IMR-90 (cell line): ENCODE results near the gene NKTR. TPM values are rescaled to one million over a fixed set of nuclear protein-coding genes. Genes with fewer than 3 reads are reported as not detected.

Source experiments
- ATAC-seq: fragments of 200-7000 bp; cut with Tn5 transposase; 2 replicates; pipeline ENCODE4 v1.9.1; 2020; ENCODE audit warnings: low read depth, mild to moderate bottlenecking, moderate library complexity
- BruUV-seq: library from RNA; stranded (reverse); fragments of 400-500 nt; replicated peaks from 2 replicates; lab custom pipeline; 2021; lab: Mats Ljungman, UMichigan
- CTCF ChIA-PET: fragments of 300-600 bp; formaldehyde crosslinking; extraction: SDS; loops from one replicate; lab custom pipeline; 2021; ENCODE audit warnings: antibody characterized with exemption; lab: Yijun Ruan, JAX
- POLR2A ChIA-PET: fragments of 300-600 bp; sonication (Branson Sonifier 250); formaldehyde crosslinking; loops from one replicate; lab custom pipeline; 2022; ENCODE audit warnings: antibody characterized with exemption; ENCODE audit not compliant: unreplicated experiment; lab: Charles Lee
- DNase-seq: peaks from one replicate; pipeline ENCODE4 v3.0.0; 2013
- H2AFZ ChIP-seq: replicated peaks from 2 replicates; pipeline ENCODE3; 2013; ENCODE audit warnings: low read length, mild to moderate bottlenecking; ENCODE audit not compliant: poor library complexity
- H2AK5ac ChIP-seq: 2 replicates; pipeline ENCODE4 v1.6.1; 2013; ENCODE audit warnings: low read depth, low read length, inconsistent platforms
- H2AK9ac ChIP-seq: replicated peaks from 2 replicates; pipeline ENCODE3; 2013; ENCODE audit warnings: mild to moderate bottlenecking, low read depth, low read length, moderate library complexity; ENCODE audit not compliant: poor library complexity
- H2BK120ac ChIP-seq: 2 replicates; pipeline ENCODE4 v1.6.1; 2013; ENCODE audit warnings: low read depth, low read length, inconsistent platforms
- H2BK15ac ChIP-seq: 3 replicates; pipeline ENCODE4 v1.6.1; 2013; ENCODE audit warnings: low read depth, low read length, inconsistent platforms
- H2BK20ac ChIP-seq: 2 replicates; pipeline ENCODE4 v1.6.1; 2013; ENCODE audit warnings: low read depth, mild to moderate bottlenecking, inconsistent platforms, low read length, moderate library complexity
- H2BK5ac ChIP-seq: 2 replicates; pipeline ENCODE4 v1.6.1; 2013; ENCODE audit warnings: mild to moderate bottlenecking, low read depth, low read length, inconsistent platforms; ENCODE audit not compliant: poor library complexity, severe bottlenecking
- H3K14ac ChIP-seq: replicated peaks from 2 replicates; pipeline ENCODE4 v1.6.1; 2013; ENCODE audit warnings: low read depth, low read length, inconsistent platforms
- H3K18ac ChIP-seq: 2 replicates; pipeline ENCODE4 v1.6.1; 2013; ENCODE audit warnings: low read depth, low read length, control low read depth
- H3K23ac ChIP-seq: 2 replicates; pipeline ENCODE4 v1.6.1; 2013; ENCODE audit warnings: low read depth, low read length, inconsistent platforms
- H3K27ac ChIP-seq: 2 replicates; pipeline ENCODE4 v1.5.1; 2013; ENCODE audit warnings: mild to moderate bottlenecking, control low read depth, low read length; ENCODE audit not compliant: insufficient read depth
- H3K27me3 ChIP-seq: 2 replicates; pipeline ENCODE4 v1.6.1; 2013; ENCODE audit warnings: low read length; ENCODE audit not compliant: control insufficient read depth, insufficient read depth
- H3K36me3 ChIP-seq: 2 replicates; pipeline ENCODE4 v1.6.1; 2013; ENCODE audit warnings: low read length, mixed read lengths; ENCODE audit not compliant: control insufficient read depth, insufficient read depth
- H3K4ac ChIP-seq: 2 replicates; pipeline ENCODE4 v1.6.1; 2013; ENCODE audit warnings: low read depth, low read length, inconsistent platforms
- H3K4me1 ChIP-seq: 2 replicates; pipeline ENCODE4 v1.6.1; 2013; ENCODE audit warnings: low read length, mixed read lengths; ENCODE audit not compliant: control insufficient read depth, insufficient read depth
- H3K4me2 ChIP-seq: 2 replicates; pipeline ENCODE4 v1.6.1; 2013; ENCODE audit warnings: low read depth, mild to moderate bottlenecking, control low read depth, low read length, moderate library complexity
- H3K4me3 ChIP-seq: 2 replicates; pipeline ENCODE4 v1.5.1; 2013; ENCODE audit warnings: low read depth, mild to moderate bottlenecking, control low read depth, low read length, moderate library complexity; ENCODE audit not compliant: insufficient read depth
- H3K56ac ChIP-seq: 2 replicates; pipeline ENCODE4 v1.6.1; 2013; ENCODE audit warnings: low read length, inconsistent platforms; ENCODE audit not compliant: insufficient read depth; ENCODE audit errors: extremely low read depth
- H3K79me1 ChIP-seq, 2 experiments: 2 replicates each; pipeline ENCODE4 v1.6.1; 2013; ENCODE audit warnings: low read length in 2 of 2, inconsistent platforms in 1 of 2, low read depth in 1 of 2
- H3K9ac ChIP-seq: 2 replicates; pipeline ENCODE4 v1.6.1; 2013; ENCODE audit warnings: low read depth, low read length, control low read depth
- H3K9me1 ChIP-seq: 2 replicates; pipeline ENCODE4 v1.6.1; 2013; ENCODE audit warnings: low read length, inconsistent platforms; ENCODE audit not compliant: insufficient read depth
- H3K9me3 ChIP-seq: 2 replicates; pipeline ENCODE4 v1.6.1; 2013; ENCODE audit warnings: low read length; ENCODE audit not compliant: control insufficient read depth, insufficient read depth
- H4K20me1 ChIP-seq: 2 replicates; pipeline ENCODE4 v1.6.1; 2013; ENCODE audit warnings: low read length, inconsistent platforms; ENCODE audit not compliant: insufficient read depth
- H4K5ac ChIP-seq: 2 replicates; pipeline ENCODE4 v1.6.1; 2013; ENCODE audit warnings: mild to moderate bottlenecking, low read depth, low read length, control low read depth
- H4K8ac ChIP-seq, 2 experiments: 2 replicates each; pipeline ENCODE4 v1.6.1; 2013; ENCODE audit warnings: low read depth in 2 of 2, low read length in 2 of 2, control low read depth in 1 of 2, inconsistent platforms in 1 of 2
- H4K91ac ChIP-seq: 2 replicates; pipeline ENCODE4 v1.6.1; 2013; ENCODE audit warnings: low read depth, low read length, inconsistent platforms; ENCODE audit not compliant: insufficient read depth
- BHLHE40 ChIP-seq: fragments of 150-350 bp; IDR thresholded peaks from 2 replicates; pipeline ENCODE4 v1.6.1; 2016; ENCODE audit warnings: mild to moderate bottlenecking, low read depth, low read length
- CHD1 ChIP-seq: IDR thresholded peaks from 2 replicates; pipeline ENCODE4 v1.6.1; 2012; ENCODE audit warnings: low read depth, low read length, improper control_type of control experiment
- CTCF ChIP-seq: conservative IDR thresholded peaks from 2 replicates; pipeline ENCODE4 v1.5.1; 2012; ENCODE audit warnings: mild to moderate bottlenecking, low read depth, low read length, improper control_type of control experiment
- FOS ChIP-seq: fragments of 150-350 bp; IDR thresholded peaks from 2 replicates; pipeline ENCODE4 v1.6.1; 2016; ENCODE audit warnings: low read depth, low read length
- MAZ ChIP-seq: IDR thresholded peaks from 2 replicates; pipeline ENCODE4 v1.6.1; 2012; ENCODE audit warnings: low read depth, mild to moderate bottlenecking, low read length, improper control_type of control experiment, moderate library complexity, borderline replicate concordance
- MXI1 ChIP-seq: IDR thresholded peaks from 2 replicates; pipeline ENCODE4 v1.6.1; 2012; ENCODE audit warnings: low read depth, mild to moderate bottlenecking, low read length, moderate library complexity, borderline replicate concordance
- POLR2A ChIP-seq: IDR thresholded peaks from 2 replicates; pipeline ENCODE4 v1.6.1; 2012; ENCODE audit warnings: mild to moderate bottlenecking, low read depth, low read length
- RFX5 ChIP-seq: IDR thresholded peaks from 2 replicates; pipeline ENCODE4 v1.8.0; 2012; ENCODE audit warnings: low read depth, mild to moderate bottlenecking, low read length, moderate library complexity
- WGBS, 2 experiments: methylation state at CpG; one replicate each; pipeline versions ENCODE4 v1.1.5 to v1.1.7; 2013; ENCODE audit warnings: missing lambda C conversion rate in 2 of 2; ENCODE audit not compliant: insufficient read length in 1 of 2; ENCODE audit errors: extremely low coverage in 2 of 2; 5-methylcytosine and 5-hydroxymethylcytosine counted together
- dilution Hi-C: fragments of 300-500 bp; cut with HindIII; formaldehyde crosslinking; loops from one replicate; pipeline ENCODE4 v1.14.3; 2018; ENCODE audit warnings: low sequenced_read_pairs; ENCODE audit not compliant: unreplicated experiment
- in situ Hi-C: fragments of 300-500 bp; cut with MboI; formaldehyde crosslinking; loops from 3 replicates; pipeline ENCODE4 v1.14.3; 2019; ENCODE audit warnings: low sequenced_read_pairs, inconsistent platforms, mixed read lengths
- intact Hi-C: fragments of 100-400 bp; cut with micrococcal nuclease; formaldehyde crosslinking; loops from 2 replicates; pipeline ENCODE4 v1.10.0; 2022
- polyA plus RNA-seq, 3 experiments: library from polyadenylated mRNA; depleted of rRNA; stranded (reverse); fragments of >200 nt; gene quantifications; 2 replicates each; pipeline ENCODE4 v1.2.3, GENCODE V29; 2012; ENCODE audit warnings: low replicate concordance in 1 of 3
- total RNA-seq: library from RNA; depleted of rRNA; stranded (reverse); fragments of >200 nt; gene quantifications from 2 replicates; pipeline ENCODE4 v1.2.3, GENCODE V29; 2012

NKTR gene
- total and polyA plus RNA-seq, 2 of the 4 experiments (the other 2 are of a cell fraction): 24.0 to 30.7 TPM

DNA sequence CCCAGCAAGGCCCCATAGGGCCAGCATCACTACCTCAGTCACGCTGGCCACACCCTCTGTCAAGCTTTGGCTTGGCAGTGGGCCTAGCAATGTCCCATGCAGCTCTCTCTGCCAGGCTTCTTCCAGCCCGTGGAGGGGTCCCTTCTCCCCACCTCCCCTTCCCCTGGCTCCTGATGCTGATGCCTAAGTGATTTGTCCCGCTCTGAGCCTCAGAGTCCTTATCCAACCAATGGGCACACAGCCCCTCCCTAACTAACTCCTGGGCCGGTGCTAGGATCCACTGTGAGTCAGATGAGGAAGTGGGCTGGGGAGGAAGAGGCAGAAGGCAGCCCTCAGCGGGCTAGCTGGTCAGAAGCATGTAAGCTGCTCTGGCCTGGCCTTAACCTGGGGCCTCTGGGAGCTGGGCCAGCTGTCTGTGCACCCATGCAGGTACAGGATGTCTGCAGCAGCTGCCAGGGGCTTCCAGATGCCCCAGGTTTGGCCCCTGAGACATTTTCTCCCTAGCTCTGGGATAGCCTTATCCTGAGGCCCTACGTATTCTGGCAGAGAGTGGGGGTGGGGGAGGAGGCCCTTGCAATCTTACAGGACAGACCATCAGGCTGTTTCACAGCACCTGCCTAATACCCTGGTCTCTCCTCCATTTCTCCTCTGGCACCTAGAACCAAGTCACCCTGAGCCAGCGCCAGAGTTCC, 52.3 kb downstream of the NKTR start:
- Histone ChIP-seq H3K4me3 (peak overlapping the region; percentile 70), H3K14ac (peak overlapping the region; percentile 72), H3K36me3 (peaks cover 6% of the 10 kb centered on the region), H3K79me1 (peaks cover 31 to 82% of the 10 kb centered on the region in 2 experiments), H4K8ac (peak overlapping the region; percentile 52 to 83; a peak in 3 of 4 replicates), H3K27ac (peak overlapping the region; percentile 77), H4K91ac (peak overlapping the region; percentile 88), H4K5ac (peak overlapping the region; percentile 28), H2AK5ac (peak overlapping the region; percentile 88), H2BK120ac (peak overlapping the region; percentile 68), H2BK5ac (peak overlapping the region; percentile 77), H3K9me3 (no peaks in the 10 kb centered on the region), H3K4me1 (peaks cover 35% of the 10 kb centered on the region), H2AK9ac (peak overlapping the region; percentile 94), H2AFZ (peak overlapping the region; percentile 92), H3K18ac (peak overlapping the region; percentile 26; the same call in 1 of the 2 replicates), H2BK20ac (peak overlapping the region; percentile 32), H3K9me1 (peaks cover 45% of the 10 kb centered on the region), H3K4ac (peak overlapping the region; percentile 88), H2BK15ac (peak overlapping the region; percentile 79; the same call in 2 of the 3 replicates), H3K27me3 (no peaks in the 10 kb centered on the region), H4K20me1 (peaks cover 32% of the 10 kb centered on the region), H3K4me2 (peak overlapping the region; percentile 95), H3K56ac (peak overlapping the region; percentile 18; the same call in 1 of the 2 replicates), H3K23ac (peak overlapping the region; percentile 81), H3K9ac (peak overlapping the region; percentile 85)
- ChIA-PET POLR2A (no interaction called here), CTCF (interaction anchor here (1.3 to 2.5 kb wide), 3 partner anchors 11 to 19 kb away, joined by 4 to 6 read pairs (median 5); no protein-coding TSS in a partner anchor)
- 0% methylated on average over 2 of the region's 7 CpGs; no CpG with 5 or more reads in 1 of the 2 experiments for WGBS, 2 experiments
- intact Hi-C loops (loop anchor here (2.0 to 5.0 kb wide), 2 partner anchors 50 to 92 kb away; partner anchors contain the start of gene NKTR), in situ Hi-C loops (no loop called here), dilution Hi-C loops (no loop called here)
- peak; percentile 45 for ATAC-seq
- no TSS peak for BruUV-seq
- DNase-seq: peak; percentile 78
- TF ChIP-seq FOS (peak; percentile 33; the same call in 1 of the 2 replicates), CTCF (no peak), BHLHE40 (no peak), MXI1 (peak; percentile 54; the same call in 1 of the 2 replicates), CHD1 (no peak), RFX5 (no peak), POLR2A (peak; percentile 58; the same call in 1 of the 2 replicates), MAZ (peak; percentile 59; the same call in 1 of the 2 replicates)
